COLO668 (cell line): Measurements from ENCODE around the gene SLC25A21.
A peak's percentile ranks its signal among the peaks of the same experiment; 100 is the strongest.
"Not testable (repeated sequence)": the region's sequence is repeated elsewhere in the genome, so short reads cannot be mapped to it uniquely, and the experiment has no call there.

ENCODE experiments used
- DNase-seq: peaks from one replicate; lab custom pipeline; 2025; ENCODE audit not compliant: unreplicated experiment; lab: John Stamatoyannopoulos, UW

Gene SLC25A21

GRCh38 chr14:36843410-36843809 lies 329.0 kb downstream of the SLC25A21 start:
- DNase-seq = no peak

- peak; percentile 67 for DNase-seq
Observed at GRCh38 chr14:36835128-36835527, 337.3 kb downstream of the SLC25A21 start.

GRCh38 chr14:36834293-36834692 lies 338.1 kb downstream of the SLC25A21 start:
- no peak for DNase-seq

GRCh38 chr14:36829547-36829946 lies 342.9 kb downstream of the SLC25A21 start:
- DNase-seq = no peak

- DNase-seq = no peak
Observed at GRCh38 chr14:36827861-36828260, 344.5 kb downstream of the SLC25A21 start.

- DNase-seq = peak; percentile 49
Observed at GRCh38 chr14:36826614-36827013, 345.8 kb downstream of the SLC25A21 start.

GRCh38 chr14:36824854-36825253 lies 347.6 kb downstream of the SLC25A21 start:
- no peak for DNase-seq

- no peak for DNase-seq
Observed at GRCh38 chr14:36823651-36824050, 348.8 kb downstream of the SLC25A21 start.

- no peak for DNase-seq
Observed at GRCh38 chr14:36822685-36823084, 349.7 kb downstream of the SLC25A21 start.

- DNase-seq = no peak
Observed at GRCh38 chr14:36820901-36821300, 351.5 kb downstream of the SLC25A21 start.

GRCh38 chr14:36820111-36820709 lies 352.2 kb downstream of the SLC25A21 start:
- DNase-seq = no peak

GRCh38 chr14:36818794-36819384 lies 353.5 kb downstream of the SLC25A21 start:
- DNase-seq = no peak

- DNase-seq = no peak
Observed at GRCh38 chr14:36818246-36818645, 354.2 kb downstream of the SLC25A21 start.

GRCh38 chr14:36817071-36817930 lies 355.1 kb downstream of the SLC25A21 start:
- no peak for DNase-seq

- no peak for DNase-seq
Observed at GRCh38 chr14:36816481-36816880, 355.9 kb downstream of the SLC25A21 start.

GRCh38 chr14:36814783-36815182 lies 357.6 kb downstream of the SLC25A21 start:
- not testable (repeated sequence) for DNase-seq

- DNase-seq = no peak
Observed at GRCh38 chr14:36810209-36810608, 362.2 kb downstream of the SLC25A21 start.

GRCh38 chr14:36807727-36808126 lies 364.7 kb downstream of the SLC25A21 start:
- no peak for DNase-seq

GRCh38 chr14:36805131-36805559 lies 367.3 kb downstream of the SLC25A21 start:
- no peak for DNase-seq

- no peak for DNase-seq
Observed at GRCh38 chr14:36797634-36798033, 374.8 kb downstream of the SLC25A21 start.

- no peak for DNase-seq
Observed at GRCh38 chr14:36791402-36791801, 381.0 kb downstream of the SLC25A21 start.

- DNase-seq = no peak
Observed at GRCh38 chr14:36785511-36785910, 386.9 kb downstream of the SLC25A21 start.
